ENCODE measurements around the gene WFIKKN1.

WFIKKN1 gene

DNA sequence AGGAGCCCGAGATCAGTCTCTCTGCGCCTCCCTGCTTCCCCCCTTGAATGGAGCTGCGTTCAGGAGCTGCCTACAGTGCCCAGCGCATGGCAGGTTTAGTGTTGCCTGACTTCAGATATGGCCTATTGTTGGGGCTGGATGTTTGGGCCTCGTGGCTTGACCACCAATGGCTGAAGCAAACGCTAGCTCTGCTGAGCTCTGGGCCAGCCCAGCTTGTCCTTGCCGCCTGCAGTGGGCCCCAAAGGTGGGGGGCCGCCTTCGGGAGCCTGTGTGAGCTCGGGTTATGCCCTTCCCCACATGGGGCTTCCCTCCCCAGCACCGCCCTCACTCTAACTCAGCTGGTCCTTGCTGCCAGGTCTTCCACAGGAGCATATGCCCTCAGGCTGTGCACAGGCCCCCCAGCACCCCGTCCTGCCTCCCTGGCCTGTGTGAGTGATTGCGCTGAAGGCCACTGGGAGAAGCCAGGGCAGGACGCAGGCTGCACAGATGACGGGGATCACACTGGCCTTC, 7.3 kb downstream of the WFIKKN1 start:
- DNase-seq, result no peak

DNA sequence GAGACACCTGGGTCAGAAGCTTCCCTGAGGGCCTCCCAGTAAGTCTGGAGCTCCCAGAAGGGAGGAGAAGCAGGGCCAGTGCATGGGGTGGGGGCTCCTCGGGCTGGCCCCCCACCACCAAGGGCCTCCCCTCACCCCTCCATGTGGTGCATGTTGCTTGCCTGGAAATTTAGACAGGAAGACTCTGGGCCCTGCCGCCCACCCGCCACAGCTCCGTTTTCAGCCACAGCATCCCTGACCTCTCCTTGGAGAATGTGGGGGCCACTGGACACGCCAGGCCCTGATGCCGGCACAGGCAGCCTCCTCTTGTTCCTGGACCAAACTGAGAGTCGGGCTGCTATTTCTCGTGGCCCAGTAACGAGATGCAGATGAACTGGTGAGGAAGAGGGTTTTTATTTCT, 8.1 kb downstream of the WFIKKN1 start:
- no peak for DNase-seq

GRCh38 chr16:640614-641013, 9.8 kb downstream of the WFIKKN1 start:
- DNase-seq, result no peak

DNA sequence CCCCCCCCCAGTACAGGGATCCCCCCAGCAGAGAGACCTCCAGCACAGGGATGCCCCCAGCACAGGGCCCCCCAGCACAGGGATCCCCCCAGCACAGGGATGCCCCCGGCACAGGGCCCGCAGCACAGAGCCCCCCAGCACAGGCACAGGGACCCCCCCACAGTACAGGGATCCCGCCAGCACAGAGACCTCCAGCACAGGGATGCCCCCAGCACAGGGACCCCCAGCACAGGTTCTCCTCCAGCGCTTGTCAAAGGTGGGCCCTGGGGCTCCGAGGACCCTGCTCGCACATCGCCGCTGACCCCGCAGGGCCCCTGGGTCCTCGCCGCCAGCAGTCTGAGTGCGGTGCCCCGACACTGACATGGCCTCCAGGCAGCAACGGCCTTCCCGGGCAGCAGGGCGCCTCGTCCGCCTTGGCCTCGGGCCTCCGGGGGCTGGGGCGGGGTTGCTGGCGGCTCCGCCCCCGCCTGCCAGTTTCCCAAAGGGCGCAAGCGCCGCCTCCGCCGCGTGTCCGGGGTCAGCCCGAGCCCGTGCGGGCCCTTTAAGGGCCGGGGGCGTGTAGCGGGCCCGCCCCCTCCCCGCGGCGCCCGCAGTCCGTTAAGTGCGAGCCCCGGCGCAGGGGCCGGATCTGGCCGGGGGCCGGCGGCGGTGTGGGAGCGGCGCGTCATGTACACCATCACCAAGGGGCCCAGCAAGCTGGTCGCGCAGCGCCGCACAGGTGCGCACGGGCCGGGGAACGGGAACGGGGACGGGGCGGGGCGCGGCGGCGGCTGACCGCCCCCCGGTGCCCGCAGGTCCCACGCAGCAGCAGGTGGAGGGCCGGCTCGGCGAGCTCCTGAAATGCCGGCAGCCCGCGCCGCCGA, 10.8 kb downstream of the WFIKKN1 start, which contains the start of gene MCRIP2:
Gene MCRIP2 (plus strand): TSS at position 503 of the 863 bp plus-strand sequence. CDS start 164 bp downstream, at position 667.
- peak; percentile 83 for DNase-seq

DNA sequence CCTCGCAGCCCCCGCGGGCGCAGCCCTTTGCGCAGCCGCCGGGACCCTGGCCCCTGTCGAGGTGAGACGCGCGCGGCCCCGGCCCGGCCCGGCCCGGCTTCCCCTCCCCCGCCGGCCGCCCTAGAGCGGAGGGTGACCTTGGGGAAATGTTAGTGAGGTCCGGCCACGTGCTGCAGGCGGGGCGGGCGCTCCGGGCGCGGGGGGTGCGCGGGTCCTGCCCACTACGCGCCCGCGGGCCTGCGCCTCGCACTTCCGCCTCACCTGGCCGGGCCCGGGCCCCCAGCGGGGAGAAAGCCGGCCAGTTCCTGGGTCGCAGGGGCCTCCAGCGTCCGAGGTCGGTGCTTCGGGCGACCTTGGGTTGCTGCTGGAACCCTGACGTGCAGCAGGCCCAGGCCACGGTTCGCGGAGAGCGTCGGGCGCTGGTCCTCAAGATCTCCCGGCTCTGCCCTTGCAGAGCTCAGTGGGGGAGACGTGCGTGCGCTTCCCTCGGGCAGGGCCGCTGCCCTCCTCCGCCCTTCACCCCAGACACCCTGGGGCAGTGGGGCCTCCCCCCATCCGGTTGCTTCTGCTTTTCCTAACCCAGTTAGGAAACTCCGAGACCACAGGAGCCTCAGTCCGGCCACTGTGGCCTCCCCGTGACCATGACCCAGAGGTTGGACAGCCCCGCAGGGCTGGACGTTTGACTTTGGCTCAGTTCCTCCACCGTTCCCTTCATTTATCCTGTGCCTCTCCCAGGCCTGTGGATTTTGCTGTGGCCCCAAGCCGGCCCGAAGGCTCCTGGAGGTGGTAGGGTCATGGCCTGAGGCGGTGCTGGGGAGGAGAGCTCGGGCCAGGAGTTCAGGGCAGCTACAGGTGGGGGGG, 11.6 kb downstream of the WFIKKN1 start:
- DNase-seq, result peak; percentile 55

GRCh38 chr16:643050-643368, 12.2 kb downstream of the WFIKKN1 start:
- no peak for DNase-seq

DNA sequence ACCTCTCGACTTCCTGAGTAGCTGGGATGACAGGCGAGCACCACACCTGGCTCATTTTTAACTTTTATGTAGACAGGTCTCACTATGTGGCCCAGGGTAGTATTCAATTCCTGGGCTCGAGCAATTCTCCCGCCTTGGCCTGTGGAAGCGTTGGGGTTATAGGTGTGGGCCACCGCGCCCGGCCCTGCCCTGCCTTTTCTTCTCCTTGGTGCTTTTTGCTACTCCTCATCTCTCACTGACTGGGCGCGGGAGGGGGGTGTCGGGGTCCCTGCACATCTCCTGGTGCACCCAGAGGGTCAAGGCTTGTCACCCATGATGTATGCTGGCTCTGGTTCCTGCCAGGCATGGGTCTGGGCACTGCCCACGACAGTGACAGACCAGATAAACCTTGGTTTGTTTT, 13.8 kb downstream of the WFIKKN1 start:
- DNase-seq, result no peak

DNA sequence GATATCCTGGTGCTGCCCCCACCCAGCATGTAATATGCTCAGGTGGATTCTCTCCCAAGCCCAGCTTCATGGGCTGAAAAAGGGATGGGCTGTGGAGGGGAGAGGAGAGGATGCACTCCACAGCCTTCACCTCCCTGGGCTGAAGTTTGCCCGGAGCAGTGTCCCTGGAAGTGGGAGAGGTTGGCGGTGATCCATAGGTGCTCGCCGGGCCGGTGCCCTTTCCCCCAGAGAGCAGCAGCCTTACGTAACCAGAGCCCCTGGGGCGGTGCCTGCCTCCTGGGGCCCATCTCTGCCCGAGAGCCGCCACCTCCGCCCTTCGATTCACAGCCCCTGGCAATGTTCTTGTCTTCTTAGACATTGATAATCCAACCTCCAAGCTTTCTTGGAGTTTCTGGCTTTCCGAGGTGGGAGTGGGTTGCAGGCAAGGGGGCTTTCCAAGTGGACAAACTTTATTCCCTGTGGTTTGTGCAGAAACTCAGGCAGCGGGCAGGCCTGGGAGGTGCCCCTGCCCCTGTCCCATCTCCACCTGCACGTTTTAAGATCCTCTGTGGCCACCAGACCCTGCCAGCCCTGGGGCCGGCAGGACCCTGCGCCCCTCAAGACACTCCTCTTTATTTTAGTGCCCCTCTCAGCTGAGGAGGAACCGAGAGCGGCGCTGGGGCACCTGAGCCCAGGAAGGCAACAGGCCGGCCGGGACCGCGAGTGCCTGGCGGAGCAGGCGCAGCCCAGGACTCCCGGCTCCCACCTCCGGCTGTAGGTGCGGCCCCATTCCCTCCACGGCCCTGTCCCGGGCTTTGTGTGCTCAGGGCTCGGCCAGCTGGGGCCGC, 15.3 kb downstream of the WFIKKN1 start:
- no peak for DNase-seq

DNA sequence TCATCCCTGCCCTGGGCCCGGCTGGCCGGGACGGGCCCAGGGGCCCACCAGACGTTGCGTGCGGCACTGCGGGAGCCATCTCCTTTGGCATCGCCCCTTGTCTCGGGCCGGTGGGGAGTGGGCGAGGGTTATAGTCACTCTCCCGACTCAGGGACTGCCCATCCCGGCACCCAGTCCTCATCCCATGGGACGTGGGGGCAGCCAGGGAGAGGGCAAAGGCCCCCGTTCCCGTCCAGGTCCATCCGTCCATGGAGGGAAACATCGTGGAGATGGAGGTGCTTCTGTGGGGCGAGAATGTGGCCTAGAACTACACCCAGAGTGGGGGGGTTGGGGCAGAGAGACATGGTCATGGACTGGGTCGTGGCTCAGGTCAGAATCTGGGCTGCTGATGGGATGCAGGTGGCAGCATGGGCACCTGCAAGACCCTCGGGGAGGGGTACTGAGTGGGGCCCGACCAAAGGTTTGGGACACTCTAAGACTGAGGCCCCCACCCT, 15.9 kb downstream of the WFIKKN1 start:
- DNase-seq, result no peak

DNA sequence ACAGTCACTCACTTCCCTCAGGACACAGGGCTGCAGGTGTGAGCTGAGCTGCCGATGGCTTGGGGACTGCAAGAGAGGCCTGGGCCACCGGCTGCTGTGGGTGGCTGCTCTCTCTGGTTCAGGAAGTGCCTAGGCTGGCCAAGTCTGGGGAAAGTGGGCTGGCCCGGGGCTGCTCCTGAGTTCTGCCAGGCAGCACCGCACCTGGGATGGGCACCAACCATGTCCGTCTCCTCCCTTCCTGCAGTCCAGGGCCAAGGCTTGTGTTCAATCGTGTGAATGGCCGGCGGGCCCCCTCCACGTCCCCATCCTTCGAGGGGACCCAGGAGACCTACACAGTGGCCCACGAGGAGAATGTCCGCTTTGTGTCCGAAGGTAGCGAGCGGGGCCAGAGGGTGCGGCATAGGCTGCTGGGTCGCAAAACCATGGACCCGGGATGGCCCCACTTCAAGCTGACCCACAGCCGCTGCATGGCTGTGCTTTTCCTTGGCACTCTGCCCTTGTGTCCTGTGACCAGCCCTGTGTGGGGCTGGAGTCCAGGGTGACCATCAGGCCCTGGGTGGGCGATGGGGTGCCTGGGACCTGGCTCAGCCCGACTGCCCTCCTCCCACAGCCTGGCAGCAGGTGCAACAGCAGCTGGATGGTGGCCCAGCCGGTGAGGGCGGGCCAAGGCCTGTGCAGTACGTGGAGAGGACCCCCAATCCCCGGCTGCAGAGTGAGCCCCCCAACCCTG, 16.6 kb downstream of the WFIKKN1 start:
- DNase-seq, result no peak

GRCh38 chr16:648071-648780, 17.4 kb downstream of the WFIKKN1 start:
- no peak for DNase-seq

DNA sequence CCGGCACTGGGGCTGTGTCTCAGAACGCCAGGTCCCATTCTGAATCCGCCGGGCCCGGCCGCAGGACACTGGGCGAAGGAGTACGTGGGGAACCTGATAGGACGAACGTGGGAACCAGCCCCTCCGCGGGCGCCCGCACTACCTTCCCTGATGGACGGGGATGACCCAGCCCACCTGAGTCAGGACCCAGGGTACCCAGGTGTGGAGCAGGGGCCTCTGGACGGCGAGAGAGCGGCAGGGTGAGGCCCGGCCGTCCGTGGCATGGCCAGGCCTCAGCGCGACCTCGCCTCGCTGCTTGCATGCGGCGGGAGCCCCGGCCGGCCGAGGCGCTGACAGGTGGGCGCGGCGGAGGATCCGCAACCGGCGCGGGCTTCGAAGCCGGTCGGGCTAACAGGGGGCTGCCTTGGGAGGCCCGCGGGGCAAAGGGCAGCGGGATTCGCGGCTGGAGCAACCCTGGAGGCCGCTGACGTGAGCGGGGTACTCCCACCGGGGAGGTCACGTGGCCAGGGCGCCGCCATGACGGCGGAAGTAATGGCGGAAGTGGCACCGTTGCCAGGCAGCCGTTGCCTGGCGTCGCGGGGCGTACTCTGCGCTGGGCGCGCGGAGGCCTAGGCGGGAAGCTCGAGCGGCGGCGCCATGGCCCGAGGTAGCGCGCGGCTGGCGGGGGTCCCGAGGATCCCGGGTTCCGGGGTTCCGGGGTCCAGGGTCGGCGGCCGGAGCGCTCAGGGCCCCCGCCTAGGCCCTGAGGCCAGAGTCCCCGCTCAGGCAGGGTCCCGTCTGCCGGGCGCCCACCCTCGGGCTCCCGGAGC, 18.2 kb downstream of the WFIKKN1 start, which contains the start of gene WDR90:
Gene WDR90 (plus strand): TSS at position 585 of the 809 bp plus-strand sequence. CDS start 52 bp downstream, at position 637.
- DNase-seq, result peak; percentile 96

- no peak for DNase-seq
Observed at GRCh38 chr16:649631-650030, 18.8 kb downstream of the WFIKKN1 start.

GRCh38 chr16:651844-652243, 21.1 kb downstream of the WFIKKN1 start:
- DNase-seq, result no peak

- DNase-seq, result no peak
Observed at GRCh38 chr16:652454-653305, 21.9 kb downstream of the WFIKKN1 start.

GRCh38 chr16:654034-654433, 23.2 kb downstream of the WFIKKN1 start:
- DNase-seq, result no peak

DNA sequence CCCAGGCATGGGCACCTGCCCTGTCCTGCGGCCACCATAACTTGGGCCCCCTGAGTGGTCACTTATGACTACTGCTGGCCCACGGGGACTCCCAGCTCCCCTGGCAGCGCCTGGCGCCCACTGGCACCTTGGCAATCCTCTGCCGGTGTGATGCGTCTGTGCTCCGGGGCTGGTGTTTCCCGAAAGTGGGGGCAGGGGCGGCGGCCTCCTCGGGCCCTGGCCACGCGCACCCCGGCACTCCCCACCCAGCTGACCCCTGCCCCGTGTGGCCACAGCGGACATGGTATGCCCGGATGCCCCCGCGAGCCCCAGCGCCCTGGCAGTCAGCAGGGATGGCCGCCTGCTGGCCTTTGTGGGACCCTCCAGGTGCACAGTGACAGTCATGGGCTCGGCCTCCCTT, 26.7 kb downstream of the WFIKKN1 start:
- no peak for DNase-seq

DNA sequence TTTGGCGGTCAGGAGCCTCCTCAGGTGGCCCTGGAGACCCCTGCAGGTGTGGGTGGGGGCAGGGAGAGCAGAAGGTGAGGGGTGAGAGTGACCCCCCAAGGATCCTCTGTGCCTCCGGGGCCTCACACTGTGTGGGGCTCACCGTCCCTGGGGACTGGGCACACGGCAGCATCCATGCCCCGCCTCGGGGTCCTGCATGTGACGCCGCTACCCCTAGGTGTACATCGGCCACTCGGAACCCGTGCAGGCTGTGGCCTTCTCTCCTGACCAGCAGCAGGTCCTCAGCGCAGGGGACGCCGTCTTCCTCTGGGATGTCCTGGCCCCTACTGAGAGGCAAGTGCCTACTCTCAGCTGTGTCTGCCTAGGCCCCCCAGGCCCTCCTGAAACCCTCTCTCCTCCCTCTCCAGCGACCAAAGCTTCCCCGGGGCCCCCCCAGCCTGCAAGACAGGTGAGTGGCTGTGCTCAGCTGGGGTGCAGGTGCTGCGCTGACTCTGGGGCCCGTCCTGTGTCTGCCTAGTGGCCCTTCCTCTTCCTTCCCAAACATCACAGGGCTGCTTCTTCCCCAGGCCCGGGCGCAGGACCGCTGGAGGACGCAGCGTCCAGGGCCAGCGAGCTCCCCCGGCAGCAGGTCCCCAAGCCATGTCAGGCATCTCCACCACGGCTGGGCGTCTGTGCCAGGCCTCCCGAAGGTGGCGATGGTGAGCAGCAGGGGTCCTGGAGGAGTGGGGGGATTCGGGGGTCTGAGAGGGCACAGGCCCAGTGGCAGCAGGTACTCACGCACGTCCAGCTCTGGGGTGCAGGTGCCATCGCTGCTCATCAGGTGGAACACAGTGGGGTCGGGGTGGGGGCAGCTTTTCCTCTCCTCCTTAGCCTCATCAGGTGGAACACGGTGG, 28.1 kb downstream of the WFIKKN1 start:
- DNase-seq, result no peak
